HL-60 (cell line): ENCODE results near the gene LYAR.
"Not testable (repeated sequence)": the region's sequence is repeated elsewhere in the genome, so short reads cannot be mapped to it uniquely, and the experiment has no call there.

ENCODE experiments used
- DNase-seq, 2 experiments: peaks; one replicate each; pipeline ENCODE4 v3.0.0-alpha.2; 2010 to 2020; ENCODE audit warnings: low read depth in 1 of 2, low spot score in 1 of 2
- H3K27ac ChIP-seq: fragments of 250-450 bp; sonication (Bioruptor Pico); replicated peaks from 2 replicates; pipeline ENCODE4 v1.5.1; 2020; ENCODE audit warnings: mild to moderate bottlenecking, moderate library complexity
- H3K27me3 ChIP-seq: fragments of 250-450 bp; sonication (Bioruptor Pico); 2 replicates; pipeline ENCODE4 v1.5.1; 2021; ENCODE audit warnings: mild to moderate bottlenecking, moderate library complexity; ENCODE audit not compliant: insufficient read depth, poor library complexity, severe bottlenecking
- H3K4me3 ChIP-seq: replicated peaks from 2 replicates; pipeline ENCODE4 v1.5.1; 2011; ENCODE audit warnings: mild to moderate bottlenecking, control low read depth, low read length; ENCODE audit not compliant: insufficient read depth
- GABPA ChIP-seq: IDR thresholded peaks from 2 replicates; pipeline ENCODE4 v1.6.1; 2012; ENCODE audit warnings: low read depth
- POLR2AphosphoS5 ChIP-seq: IDR thresholded peaks from 2 replicates; pipeline ENCODE4 v1.6.1; 2012; ENCODE audit warnings: low read depth
- SPI1 ChIP-seq: IDR thresholded peaks from 2 replicates; pipeline ENCODE4 v1.6.1; 2012; ENCODE audit warnings: low read depth, mild to moderate bottlenecking, borderline replicate concordance
- TF ChIP-seq, protein P1 (sequence below): IDR thresholded peaks from 2 replicates; pipeline ENCODE4 v1.6.1; 2012; ENCODE audit warnings: low read depth; ENCODE audit not compliant: insufficient replicate concordance
- TF ChIP-seq, protein P2 (sequence below): IDR thresholded peaks from one replicate; pipeline ENCODE4 v1.5.1; 2011; ENCODE audit warnings: low read length, control low read depth, inconsistent platforms; ENCODE audit not compliant: insufficient read depth

Gene LYAR

DNA sequence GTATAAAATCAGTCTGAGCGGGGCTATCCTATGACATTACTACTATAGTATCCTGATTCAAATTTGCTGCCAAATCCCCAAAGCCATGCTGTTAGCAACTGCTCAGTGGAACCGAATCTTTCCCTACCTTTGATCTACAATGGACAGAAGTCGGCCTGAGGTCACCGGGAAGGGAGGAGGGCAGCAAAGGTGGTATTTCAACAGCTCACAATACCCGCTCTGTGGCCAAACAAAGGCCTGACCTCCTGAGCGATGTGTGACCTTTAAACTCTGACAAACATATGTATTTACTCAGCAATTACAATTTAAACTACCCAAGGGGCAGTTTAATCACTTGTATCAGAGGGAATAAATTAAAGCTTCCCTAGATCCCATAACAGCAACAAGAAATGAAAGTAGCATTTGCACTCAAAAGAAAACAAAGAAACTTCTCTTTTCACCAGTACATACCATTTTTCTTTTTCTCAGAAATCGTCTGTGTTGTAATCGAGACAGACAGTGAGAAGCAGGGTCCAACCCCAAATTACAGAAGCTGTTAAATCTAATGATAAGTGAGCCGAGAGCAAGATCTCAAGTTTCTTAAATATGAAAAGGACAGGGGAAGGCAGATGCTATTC lies 30.4 kb downstream of the LYAR start:
- TF ChIP-seq SPI1 (no peak), POLR2AphosphoS5 (no peak), GABPA (no peak)
- TF ChIP-seq, protein P1, sequence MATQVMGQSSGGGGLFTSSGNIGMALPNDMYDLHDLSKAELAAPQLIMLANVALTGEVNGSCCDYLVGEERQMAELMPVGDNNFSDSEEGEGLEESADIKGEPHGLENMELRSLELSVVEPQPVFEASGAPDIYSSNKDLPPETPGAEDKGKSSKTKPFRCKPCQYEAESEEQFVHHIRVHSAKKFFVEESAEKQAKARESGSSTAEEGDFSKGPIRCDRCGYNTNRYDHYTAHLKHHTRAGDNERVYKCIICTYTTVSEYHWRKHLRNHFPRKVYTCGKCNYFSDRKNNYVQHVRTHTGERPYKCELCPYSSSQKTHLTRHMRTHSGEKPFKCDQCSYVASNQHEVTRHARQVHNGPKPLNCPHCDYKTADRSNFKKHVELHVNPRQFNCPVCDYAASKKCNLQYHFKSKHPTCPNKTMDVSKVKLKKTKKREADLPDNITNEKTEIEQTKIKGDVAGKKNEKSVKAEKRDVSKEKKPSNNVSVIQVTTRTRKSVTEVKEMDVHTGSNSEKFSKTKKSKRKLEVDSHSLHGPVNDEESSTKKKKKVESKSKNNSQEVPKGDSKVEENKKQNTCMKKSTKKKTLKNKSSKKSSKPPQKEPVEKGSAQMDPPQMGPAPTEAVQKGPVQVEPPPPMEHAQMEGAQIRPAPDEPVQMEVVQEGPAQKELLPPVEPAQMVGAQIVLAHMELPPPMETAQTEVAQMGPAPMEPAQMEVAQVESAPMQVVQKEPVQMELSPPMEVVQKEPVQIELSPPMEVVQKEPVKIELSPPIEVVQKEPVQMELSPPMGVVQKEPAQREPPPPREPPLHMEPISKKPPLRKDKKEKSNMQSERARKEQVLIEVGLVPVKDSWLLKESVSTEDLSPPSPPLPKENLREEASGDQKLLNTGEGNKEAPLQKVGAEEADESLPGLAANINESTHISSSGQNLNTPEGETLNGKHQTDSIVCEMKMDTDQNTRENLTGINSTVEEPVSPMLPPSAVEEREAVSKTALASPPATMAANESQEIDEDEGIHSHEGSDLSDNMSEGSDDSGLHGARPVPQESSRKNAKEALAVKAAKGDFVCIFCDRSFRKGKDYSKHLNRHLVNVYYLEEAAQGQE: no peak
- TF ChIP-seq, protein P2, sequence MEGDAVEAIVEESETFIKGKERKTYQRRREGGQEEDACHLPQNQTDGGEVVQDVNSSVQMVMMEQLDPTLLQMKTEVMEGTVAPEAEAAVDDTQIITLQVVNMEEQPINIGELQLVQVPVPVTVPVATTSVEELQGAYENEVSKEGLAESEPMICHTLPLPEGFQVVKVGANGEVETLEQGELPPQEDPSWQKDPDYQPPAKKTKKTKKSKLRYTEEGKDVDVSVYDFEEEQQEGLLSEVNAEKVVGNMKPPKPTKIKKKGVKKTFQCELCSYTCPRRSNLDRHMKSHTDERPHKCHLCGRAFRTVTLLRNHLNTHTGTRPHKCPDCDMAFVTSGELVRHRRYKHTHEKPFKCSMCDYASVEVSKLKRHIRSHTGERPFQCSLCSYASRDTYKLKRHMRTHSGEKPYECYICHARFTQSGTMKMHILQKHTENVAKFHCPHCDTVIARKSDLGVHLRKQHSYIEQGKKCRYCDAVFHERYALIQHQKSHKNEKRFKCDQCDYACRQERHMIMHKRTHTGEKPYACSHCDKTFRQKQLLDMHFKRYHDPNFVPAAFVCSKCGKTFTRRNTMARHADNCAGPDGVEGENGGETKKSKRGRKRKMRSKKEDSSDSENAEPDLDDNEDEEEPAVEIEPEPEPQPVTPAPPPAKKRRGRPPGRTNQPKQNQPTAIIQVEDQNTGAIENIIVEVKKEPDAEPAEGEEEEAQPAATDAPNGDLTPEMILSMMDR: no peak
- Histone ChIP-seq H3K27me3 (no peaks in the 10 kb centered on the region), H3K4me3 (no peak overlapping the region), H3K27ac (no peak overlapping the region)
- no peak for DNase-seq

DNA sequence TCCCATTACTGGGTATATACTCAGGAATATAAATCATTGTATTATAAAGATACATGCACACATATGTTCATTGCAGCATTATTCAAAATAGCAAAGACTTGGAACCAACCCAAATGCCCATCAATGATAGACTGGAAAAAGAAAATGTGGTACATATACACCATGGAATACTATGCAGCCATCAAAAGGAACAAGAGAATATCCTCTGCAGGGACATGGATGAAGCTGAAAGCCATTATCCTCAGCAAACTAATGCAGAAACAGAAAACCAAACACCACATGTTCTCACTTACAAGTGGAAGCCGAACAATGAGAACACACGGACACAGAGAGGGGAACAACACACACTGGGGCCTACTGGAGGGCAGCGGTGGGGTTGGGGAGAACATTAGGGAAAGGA lies 32.2 kb downstream of the LYAR start:
- not testable (repeated sequence) for H3K27ac ChIP-seq, DNase-seq, H3K27me3 ChIP-seq, H3K4me3 ChIP-seq

DNA sequence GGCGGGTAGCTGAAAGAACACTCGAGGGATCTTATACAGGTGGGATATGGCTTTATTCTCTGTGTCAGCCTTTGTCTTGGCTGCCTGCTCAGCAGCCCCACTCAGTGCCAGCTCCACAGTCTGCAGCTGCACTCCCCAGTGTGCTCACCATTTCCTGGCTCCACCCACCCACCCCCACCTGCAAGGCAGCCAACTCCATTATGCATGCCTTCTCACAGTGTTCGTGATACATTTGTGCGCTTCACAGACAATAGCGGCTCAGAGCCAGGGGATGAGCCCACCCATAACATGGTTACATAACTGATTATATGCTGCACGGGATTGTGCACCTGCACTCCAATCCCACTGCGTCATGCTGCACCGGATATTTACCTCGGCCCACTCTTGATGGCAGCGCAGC lies 33.2 kb downstream of the LYAR start:
- TF ChIP-seq, protein P2: no peak
- TF ChIP-seq GABPA (no peak), POLR2AphosphoS5 (no peak), SPI1 (no peak)
- TF ChIP-seq, protein P1: no peak
- DNase-seq: no peak
- peaks cover 2% of the 10 kb centered on the region for H3K27me3 ChIP-seq
- no peak overlapping the region for H3K27ac ChIP-seq
- H3K4me3 ChIP-seq: no peak overlapping the region

DNA sequence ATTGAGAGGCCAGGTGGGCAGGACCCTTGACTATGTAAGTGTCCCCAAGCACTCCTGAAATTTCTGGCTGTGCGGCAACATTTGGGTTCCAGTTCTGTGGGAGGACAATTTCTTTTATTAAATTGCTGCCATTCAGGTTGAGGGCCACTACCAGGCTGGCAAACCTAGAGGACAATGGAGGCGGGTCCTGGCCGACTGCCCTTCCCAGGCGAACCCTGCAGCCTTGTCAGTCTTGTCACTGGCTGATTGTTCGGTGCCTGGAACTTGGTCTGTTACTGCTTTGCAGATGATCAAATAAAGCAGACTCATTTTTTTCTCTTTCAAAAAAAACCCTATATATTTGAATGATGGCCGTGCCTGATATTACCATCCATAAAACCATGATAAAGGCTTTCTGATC lies 35.3 kb downstream of the LYAR start:
- TF ChIP-seq GABPA: no peak
- TF ChIP-seq SPI1: no peak
- TF ChIP-seq, protein P1: no peak
- TF ChIP-seq, protein P2: no peak
- TF ChIP-seq POLR2AphosphoS5: no peak
- Histone ChIP-seq H3K4me3 (no peak overlapping the region), H3K27me3 (peaks cover 2% of the 10 kb centered on the region), H3K27ac (no peak overlapping the region)
- no peak for DNase-seq
